Adrenal gland (tissue), 19 donors: ENCODE data around the gene CCR3. TPM values are rescaled to one million over a fixed set of nuclear protein-coding genes. Genes with fewer than 3 reads are reported as not detected.

Source experiments
- DNase-seq, 7 donors: peaks; one replicate each; pipeline ENCODE4 v3.0.0-alpha.2; 2019 to 2020
- H3K27ac ChIP-seq, 5 donors: fragments of 200-600 bp; sonication (generic) in 4 of 5; 1 replicate in 3 of 5; 2 replicates in 2 of 5; pipeline versions ENCODE4 v1.5.1 to v1.8.0; 2016 to 2020; ENCODE audit warnings: mild to moderate bottlenecking in 1 of 5
- H3K27me3 ChIP-seq: fragments of 200-600 bp; 2 replicates; pipeline ENCODE4 v1.8.0; 2021
- H3K36me3 ChIP-seq, 2 donors: fragments of 200-600 bp; replicated peaks in 1 of 2; 1 replicate in 1 of 2; 2 replicates in 1 of 2; pipeline versions ENCODE4 v1.5.1 to v1.8.0; 2018 to 2022
- H3K4me1 ChIP-seq, 2 donors: fragments of 200-600 bp; replicated peaks in 1 of 2; 1 replicate in 1 of 2; 2 replicates in 1 of 2; pipeline versions ENCODE4 v1.5.1 to v1.8.0; 2018 to 2021
- H3K4me3 ChIP-seq, 4 donors: fragments of 200-600 bp; sonication (generic) in 3 of 4; one replicate each; pipeline ENCODE4 v1.5.1; 2016 to 2018
- H3K9me3 ChIP-seq, 3 donors: fragments of 200-600 bp; sonication (generic) in 1 of 3; replicated peaks in 1 of 3; 1 replicate in 2 of 3; 2 replicates in 1 of 3; pipeline versions ENCODE4 v1.5.1 to v1.8.0; 2016 to 2021
- CTCF ChIP-seq, 6 experiments: fragments of 450-650 bp in 4 of 6; fragments of 200-600 bp in 2 of 6; sonication (generic) in 1 of 6; IDR thresholded peaks; 1 replicate in 5 of 6; 2 replicates in 1 of 6; pipeline versions ENCODE4 v1.5.1 to v1.8.0; 2016 to 2021; ENCODE audit warnings: antibody characterized with exemption in 6 of 6, mild to moderate bottlenecking in 2 of 6, moderate library complexity in 1 of 6
- POLR2A ChIP-seq, 2 donors: fragments of 450-650 bp; IDR thresholded peaks; one replicate each; pipeline ENCODE4 v1.6.1; 2017; ENCODE audit warnings: antibody characterized with exemption in 2 of 2, mild to moderate bottlenecking in 2 of 2, moderate library complexity in 1 of 2
- WGBS, 4 donors: extraction: QIAGEN DNeasy Blood & Tissue Kit in 2 of 4; methylation state at CpG; one replicate each; pipeline versions ENCODE4 v1.1.5 to v1.1.7; 2013 to 2017; 5-methylcytosine and 5-hydroxymethylcytosine counted together
- intact Hi-C, 2 donors: fragments of 100-400 bp; cut with DNase I; formaldehyde crosslinking; loops; one replicate each; pipeline versions ENCODE4 v1.14.1 to v1.15.0; 2022 to 2023
- long read RNA-seq, 10 donors: library from polyadenylated mRNA in 3 of 10; unstranded in 2 of 10; stranded (forward) in 1 of 10; transcript quantifications; one replicate each; pipeline ENCODE4 v2.0.0 and lab custom pipeline, GENCODE V29; 2021 to 2026
- polyA plus RNA-seq, 3 donors: library from polyadenylated mRNA; stranded (reverse); fragments of 200-250 nt in 2 of 3; fragments of 350-450 nt in 1 of 3; fragmentation: Illumina TruSeq in 1 of 3; extraction: RNeasy Lipid Tissue Mini Kit (QIAGEN cat#74804) in 1 of 3; gene quantifications; one replicate each; pipeline ENCODE4 v1.2.3, GENCODE V29; 2013 to 2014
- total RNA-seq, 9 donors: library from RNA; depleted of rRNA in 4 of 9; stranded (reverse); fragments of >200 nt in 4 of 9; fragments of 120-200 nt in 1 of 9; fragmentation: NEBNext Ultra II Directional in 1 of 9; extraction: Animal tissue kit (Norgen Biotek cat#: 25700) in 1 of 9; gene quantifications; one replicate each; pipeline versions ENCODE4 v1.1.0 to v1.2.4, GENCODE V29; 2013 to 2023
- donor health status: healthy with polysubstance abuse.
- donor health status: Bipolar disorder and iron deficiency.
- donor health status: DM: yes; HTN: yes; CAD: no.
- donor health status: DM: no; HTN: no; CAD: no.
- donor health status: DM: no; HTN: no; CAD: no.
- donor health status: DM: yes; HTN: yes; CAD: no.

CCR3 gene
- total RNA-seq (not detected), polyA plus RNA-seq (under 1 TPM in 1 of 3 donors, not detected in 2; 0.07 TPM)
- long read RNA-seq, donor 1 = 0 reads
- long read RNA-seq, donor 2 = 0 reads
- long read RNA-seq, donor 3 = 0 reads
- long read RNA-seq, donor 4 = 0 reads
- long read RNA-seq, donor 5, partial matches to known transcripts = 0 of 2 reads
- long read RNA-seq, donor 5, other reads (novel, unspliced or antisense) = 2 of 2 reads
- long read RNA-seq, donor 6 = 0 reads
- long read RNA-seq, donor 7 = 0 reads
- long read RNA-seq, donor 8 = 0 reads
- long read RNA-seq, donor 9 = 0 reads
- long read RNA-seq, donor 10 = 0 reads

- H3K9me3 ChIP-seq = no peaks in the 10 kb centered on the region
- H3K27me3 ChIP-seq = no peaks in the 10 kb centered on the region
- no peaks in the 10 kb centered on the region for H3K4me1 ChIP-seq
- WGBS, 4 donors = 68 to 79% (median 78%) methylated on average over 4 of the region's 4 CpGs
- H3K4me3 ChIP-seq = no peak within 1 kb of the TSS
- DNase-seq = no peak
- TF ChIP-seq CTCF (IDR thresholded peaks at IDR 0.05) = no peak
- no peak for TF ChIP-seq POLR2A (IDR thresholded peaks at IDR 0.05)
- no peaks in the 10 kb centered on the region for H3K36me3 ChIP-seq
- no peak within 1 kb of the TSS for H3K27ac ChIP-seq
- intact Hi-C loops = no loop called here
Observed at GRCh38 chr3:46242120-46242519, at the start of gene CCR3. Gene CCR3, plus strand, starts transcription at chr3:46242460. Its CDS starts 22,699 bp downstream, at chr3:46265159.

GRCh38 chr3:46192939-46193338 is 49.3 kb upstream of the CCR3 start:
- intact Hi-C loops = no loop called here
- peaks cover 0 to 4% of the 10 kb centered on the region in 2 donors for H3K4me1 ChIP-seq
- TF ChIP-seq CTCF (IDR thresholded peaks at IDR 0.05) (no peak), POLR2A (IDR thresholded peaks at IDR 0.05) (no peak)
- DNase-seq = no peak
- H3K36me3 ChIP-seq = no peaks in the 10 kb centered on the region
- peaks cover 2% of the 10 kb centered on the region for H3K27me3 ChIP-seq
- WGBS, 4 donors = 63 to 79% (median 76%) methylated on average over 5 of the region's 5 CpGs
- H3K4me3 ChIP-seq = no peak overlapping the region
- H3K27ac ChIP-seq = no peak overlapping the region
- H3K9me3 ChIP-seq = no peaks in the 10 kb centered on the region

DNA sequence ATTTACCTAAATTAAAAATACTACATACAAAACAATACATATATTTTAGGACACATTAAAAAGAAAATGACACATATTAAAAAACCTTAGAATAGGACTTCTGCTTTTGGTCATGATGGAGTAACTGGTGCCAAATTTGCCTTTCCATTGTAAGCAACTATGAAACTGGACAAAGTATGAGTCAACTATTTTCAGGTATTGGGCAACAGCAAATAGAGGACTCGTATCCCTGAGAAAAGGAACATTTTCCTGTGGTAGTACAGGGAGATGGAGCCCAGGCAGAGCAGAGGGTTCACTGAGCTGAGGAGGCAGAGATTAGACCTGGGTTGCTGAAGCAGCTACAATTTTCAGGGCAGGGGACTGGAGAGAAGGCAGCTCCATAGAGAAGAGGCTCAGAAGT is 48.8 kb upstream of the CCR3 start:
- Histone ChIP-seq H3K4me1 (peaks cover 0 to 4% of the 10 kb centered on the region in 2 donors), H3K36me3 (no peaks in the 10 kb centered on the region), H3K27me3 (peaks cover 2% of the 10 kb centered on the region), H3K4me3 (no peak overlapping the region), H3K27ac (no peak overlapping the region), H3K9me3 (no peaks in the 10 kb centered on the region)
- TF ChIP-seq POLR2A (IDR thresholded peaks at IDR 0.05) = no peak
- no peak for TF ChIP-seq CTCF (IDR thresholded peaks at IDR 0.05)
- WGBS, 4 donors = 64 to 76% (median 71%) methylated on average over 1 of the region's 1 CpG
- intact Hi-C loops = no loop called here
- DNase-seq = no peak

- intact Hi-C loops = no loop called here
- Histone ChIP-seq H3K36me3 (no peaks in the 10 kb centered on the region), H3K4me3 (no peak overlapping the region), H3K27ac (no peak overlapping the region), H3K27me3 (peaks cover 2% of the 10 kb centered on the region), H3K9me3 (no peaks in the 10 kb centered on the region), H3K4me1 (peaks cover 0 to 4% of the 10 kb centered on the region in 2 donors)
- 76 to 90% (median 80%) methylated on average over 4 of the region's 4 CpGs for WGBS, 4 donors
- no peak for DNase-seq
- TF ChIP-seq POLR2A (IDR thresholded peaks at IDR 0.05) = no peak
- no peak for TF ChIP-seq CTCF (IDR thresholded peaks at IDR 0.05)
Observed at GRCh38 chr3:46194868-46195553, 47.2 kb upstream of the CCR3 start.
